Measurements from ENCODE around the gene FRZB.

- TF ChIP-seq ARNTL (CRISPR knock-in tag; IDR thresholded peaks at IDR 0.05; ENCODE audit: borderline replicate concordance, low read depth) = no peak
- TF ChIP-seq SNAI2 (CRISPR knock-in tag; IDR thresholded peaks at IDR 0.05) = no peak
- TF ChIP-seq PATZ1 (CRISPR knock-in tag; IDR thresholded peaks at IDR 0.05; ENCODE audit: borderline replicate concordance) = no peak
- TF ChIP-seq ESRRG (CRISPR knock-in tag; IDR thresholded peaks at IDR 0.05) = no peak
These were observed 20.7 kb upstream of the FRZB start for GRCh38 chr2:182887093-182887492.

Data from SK-N-SH treated with all-trans-retinoic acid at 6 μM for 48 hours (cell line).